ENCODE results near the gene PRM1. TPM values are rescaled to one million over a fixed set of nuclear protein-coding genes. Genes with fewer than 3 reads are reported as not detected.

Gene PRM1
- total RNA-seq, 1 experiment from 2014 or later, result not detected

GRCh38 chr16:11238272-11239202 is 42.6 kb downstream of the PRM1 start:
- Histone ChIP-seq H3K36me3 (no peaks in the 10 kb centered on the region), H3K4me3 (no peak overlapping the region), H3K27me3 (no peaks in the 10 kb centered on the region), H3K9me3 (no peaks in the 10 kb centered on the region)
- no peak for DNase-seq

GRCh38 chr16:11236461-11237254 is 44.5 kb downstream of the PRM1 start:
- no peaks in the 10 kb centered on the region for H3K9me3 ChIP-seq
- no peak for DNase-seq
- H3K4me3 ChIP-seq, result no peak overlapping the region
- H3K36me3 ChIP-seq, result no peaks in the 10 kb centered on the region
- no peaks in the 10 kb centered on the region for H3K27me3 ChIP-seq

GRCh38 chr16:11235703-11235991 is 45.5 kb downstream of the PRM1 start:
- no peak for DNase-seq
- no peaks in the 10 kb centered on the region for H3K9me3 ChIP-seq
- no peak overlapping the region for H3K4me3 ChIP-seq

GRCh38 chr16:11234884-11235702 is 46.0 kb downstream of the PRM1 start:
- H3K27me3 ChIP-seq, result no peaks in the 10 kb centered on the region
- no peak for DNase-seq
- H3K9me3 ChIP-seq, result no peaks in the 10 kb centered on the region

More at GRCh38 chr16:11235703-11235991, 45.5 kb downstream of the PRM1 start:
- H3K27me3 ChIP-seq, result no peaks in the 10 kb centered on the region
- no peaks in the 10 kb centered on the region for H3K36me3 ChIP-seq

GRCh38 chr16:11233727-11234376 is 47.3 kb downstream of the PRM1 start:
- Histone ChIP-seq H3K9me3 (no peaks in the 10 kb centered on the region), H3K36me3 (no peaks in the 10 kb centered on the region), H3K4me3 (no peak overlapping the region), H3K27me3 (no peaks in the 10 kb centered on the region)
- no peak for DNase-seq

More at GRCh38 chr16:11234884-11235702, 46.0 kb downstream of the PRM1 start:
- H3K36me3 ChIP-seq, result no peaks in the 10 kb centered on the region
- H3K4me3 ChIP-seq, result no peak overlapping the region

GRCh38 chr16:11232852-11233726 is 48.0 kb downstream of the PRM1 start:
- Histone ChIP-seq H3K36me3 (no peaks in the 10 kb centered on the region), H3K9me3 (no peaks in the 10 kb centered on the region), H3K4me3 (no peak overlapping the region), H3K27me3 (no peaks in the 10 kb centered on the region)
- DNase-seq, result no peak

GRCh38 chr16:11232302-11232851 is 48.8 kb downstream of the PRM1 start:
- H3K9me3 ChIP-seq, result no peaks in the 10 kb centered on the region
- H3K27me3 ChIP-seq, result no peaks in the 10 kb centered on the region
- H3K36me3 ChIP-seq, result no peaks in the 10 kb centered on the region
- DNase-seq, result no peak
- no peak overlapping the region for H3K4me3 ChIP-seq

- Histone ChIP-seq H3K4me3 (no peak overlapping the region), H3K27me3 (no peaks in the 10 kb centered on the region), H3K9me3 (no peaks in the 10 kb centered on the region), H3K36me3 (no peaks in the 10 kb centered on the region)
- no peak for DNase-seq
Measured at GRCh38 chr16:11231367-11231970, 49.7 kb downstream of the PRM1 start.

Other genes starting within 250 kb of the PRM1 start
- 0.16 TPM in 1 of 2 replicates, not detected in the other for gene SOCS1, start 25.1 kb downstream of the PRM1 start, total RNA-seq (2014; rRNA removed; shearing (Covaris generic); ENCODE audit: low replicate concordance)
- gene TNP2, start 12.0 kb downstream of the PRM1 start, total RNA-seq (2014; rRNA removed; shearing (Covaris generic); ENCODE audit: low replicate concordance), result not detected in 2 replicates
- gene PRM3, start 7.7 kb downstream of the PRM1 start, total RNA-seq (2014; rRNA removed; shearing (Covaris generic); ENCODE audit: low replicate concordance), result not detected in 2 replicates
- gene PRM2, start 4.8 kb downstream of the PRM1 start, total RNA-seq (2014; rRNA removed; shearing (Covaris generic); ENCODE audit: low replicate concordance), result not detected in 2 replicates
- gene RMI2, start 64.1 kb upstream of the PRM1 start, total RNA-seq (2014; rRNA removed; shearing (Covaris generic); ENCODE audit: low replicate concordance), result 25.8 and 27.4 TPM in 2 replicates